HG02610 (cell line): Measurements from ENCODE around the gene APOH.

Source experiments
- ATAC-seq: cut with Tn5 transposase; IDR thresholded peaks from one replicate; pipeline ENCODE4 v1.9.1; 2021; ENCODE audit warnings: mild to moderate bottlenecking, moderate library complexity; ENCODE audit not compliant: unreplicated experiment

APOH gene

DNA sequence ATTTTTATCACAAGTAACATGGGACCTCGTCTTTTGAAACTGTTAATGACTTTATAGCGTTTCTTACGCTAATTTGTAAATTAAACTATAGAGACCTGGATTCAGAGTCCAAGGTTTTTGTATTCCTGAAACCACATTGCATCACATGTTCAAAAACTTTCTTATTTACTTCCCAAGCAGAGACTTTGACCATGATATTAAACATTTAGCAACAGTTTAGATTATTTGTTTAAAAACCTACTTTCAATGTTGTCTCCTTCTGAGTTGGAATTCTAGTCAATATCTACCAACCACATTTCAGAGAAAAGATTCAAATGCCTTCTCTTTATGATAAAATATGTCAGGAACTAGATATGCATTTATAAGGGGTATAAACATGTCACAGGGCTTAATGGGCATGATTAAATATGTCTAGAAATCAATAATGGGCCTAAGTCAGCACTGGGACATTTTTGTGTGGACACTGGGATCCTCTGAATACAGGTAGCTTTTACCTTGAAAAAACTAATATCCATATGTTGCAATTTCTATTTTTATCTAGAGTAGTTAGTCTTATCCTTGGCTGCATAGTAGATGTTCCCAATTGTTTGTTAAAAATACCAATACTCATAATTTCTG is 6.3 kb upstream of the APOH start:
- no peak for ATAC-seq

DNA sequence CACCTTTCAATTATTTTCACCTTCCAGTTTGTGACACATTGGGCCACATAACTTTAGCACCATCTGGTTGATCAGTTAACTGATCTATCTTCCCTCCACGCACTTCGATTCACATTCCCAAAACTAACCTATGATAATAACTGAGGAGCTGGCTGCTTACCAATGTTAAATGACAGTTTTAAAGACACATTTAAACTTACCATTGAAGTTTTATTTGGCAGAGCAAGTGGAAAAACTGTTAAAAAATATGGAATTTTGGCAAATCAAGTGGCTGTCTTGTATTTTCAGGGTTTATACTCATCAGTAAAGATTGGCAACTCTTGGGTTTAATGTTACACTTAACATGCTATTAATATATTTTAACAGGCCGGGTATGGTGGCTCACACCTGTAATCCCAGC is 5.4 kb upstream of the APOH start:
- no peak for ATAC-seq

GRCh38 chr17:66233023-66233753 is 4.0 kb upstream of the APOH start:
- ATAC-seq, result no peak

- ATAC-seq, result no peak
Observed at GRCh38 chr17:66230922-66231591, 1.8 kb upstream of the APOH start.

- ATAC-seq, result no peak
Observed at GRCh38 chr17:66229783-66230538, 746 bp upstream of the APOH start.

DNA sequence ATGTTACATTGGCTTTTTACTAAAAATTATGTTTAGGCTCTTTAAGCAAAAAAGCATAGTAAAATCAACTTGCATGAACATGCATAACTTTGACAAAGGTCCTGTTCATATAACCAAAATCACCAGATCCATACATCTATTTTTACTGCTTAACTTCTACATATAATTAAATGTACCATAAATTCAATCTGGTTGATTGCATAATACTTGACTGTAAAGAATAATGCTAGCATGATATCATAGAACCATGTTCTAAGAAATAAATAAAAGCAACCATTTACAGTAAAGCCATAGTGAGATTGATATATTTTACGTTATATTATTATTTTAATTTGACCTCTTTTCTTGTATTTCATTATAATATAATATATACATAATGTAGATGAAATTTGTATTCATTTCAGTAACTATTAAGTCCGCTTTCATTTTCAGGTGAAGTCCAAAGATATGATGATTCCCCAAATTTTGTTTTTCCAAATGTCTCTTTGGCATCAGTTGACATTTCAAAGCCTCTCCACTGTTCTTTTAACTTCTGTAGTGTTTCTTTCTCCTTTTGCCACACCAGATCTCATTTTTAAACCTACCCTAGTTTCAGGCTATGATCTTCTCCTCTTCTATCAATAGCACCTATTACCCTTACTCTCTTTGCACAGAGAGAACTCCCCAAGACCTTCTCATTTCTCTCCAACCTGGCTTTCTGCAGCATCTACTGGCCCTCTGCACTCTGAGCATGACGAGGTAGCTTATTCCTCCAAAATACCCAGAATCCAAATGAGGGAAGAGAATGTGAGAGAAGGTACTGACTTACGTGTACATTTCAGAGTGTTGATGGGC is 1.8 kb downstream of the APOH start:
- ATAC-seq, result no peak

- ATAC-seq, result no peak
Observed at GRCh38 chr17:66222798-66223350, 6.3 kb downstream of the APOH start.

- ATAC-seq, result no peak
Observed at GRCh38 chr17:66221755-66222530, 7.3 kb downstream of the APOH start.

DNA sequence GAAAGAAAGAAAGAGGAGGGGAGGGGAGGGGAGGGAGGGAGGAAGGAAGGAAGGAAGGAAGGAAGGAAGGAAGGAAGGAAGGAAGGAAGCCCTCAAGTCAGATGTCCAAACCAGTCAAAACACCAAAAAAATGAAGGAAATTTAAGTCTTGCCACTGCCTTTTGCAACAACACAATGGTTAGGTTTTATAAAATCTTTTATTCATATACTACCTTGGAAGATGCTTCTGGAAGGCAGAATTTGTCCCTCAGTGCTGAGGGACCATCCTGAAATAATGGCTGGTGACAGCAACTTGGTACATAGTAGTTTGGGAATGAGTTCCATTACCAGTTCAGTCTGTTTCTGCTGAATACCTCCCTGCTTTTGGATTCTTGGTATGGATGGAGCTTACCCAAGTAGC is 7.9 kb downstream of the APOH start:
- ATAC-seq, result no peak

- ATAC-seq, result no peak
Observed at GRCh38 chr17:66220079-66220835, 9.0 kb downstream of the APOH start.

DNA sequence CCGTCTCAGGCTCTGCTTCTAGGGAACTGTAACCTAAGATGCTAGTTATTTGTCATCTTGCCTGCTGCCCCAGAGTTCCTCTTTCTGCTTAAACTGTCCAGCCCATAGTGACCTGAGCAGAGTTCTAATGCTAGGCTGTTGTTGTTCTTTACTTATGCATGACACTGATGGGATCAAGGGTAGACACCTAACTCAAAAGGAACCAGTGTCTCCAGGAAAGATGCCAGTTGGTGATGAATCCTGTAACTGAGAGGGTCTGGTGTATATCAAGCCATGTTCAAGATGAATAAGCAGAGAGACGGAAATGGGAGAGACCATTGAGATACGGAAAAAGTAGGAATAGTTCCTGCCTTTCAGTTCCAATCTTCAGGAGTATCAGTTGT is 13.7 kb downstream of the APOH start:
- ATAC-seq, result no peak

- no peak for ATAC-seq
Observed at GRCh38 chr17:66214884-66215528, 14.2 kb downstream of the APOH start.

DNA sequence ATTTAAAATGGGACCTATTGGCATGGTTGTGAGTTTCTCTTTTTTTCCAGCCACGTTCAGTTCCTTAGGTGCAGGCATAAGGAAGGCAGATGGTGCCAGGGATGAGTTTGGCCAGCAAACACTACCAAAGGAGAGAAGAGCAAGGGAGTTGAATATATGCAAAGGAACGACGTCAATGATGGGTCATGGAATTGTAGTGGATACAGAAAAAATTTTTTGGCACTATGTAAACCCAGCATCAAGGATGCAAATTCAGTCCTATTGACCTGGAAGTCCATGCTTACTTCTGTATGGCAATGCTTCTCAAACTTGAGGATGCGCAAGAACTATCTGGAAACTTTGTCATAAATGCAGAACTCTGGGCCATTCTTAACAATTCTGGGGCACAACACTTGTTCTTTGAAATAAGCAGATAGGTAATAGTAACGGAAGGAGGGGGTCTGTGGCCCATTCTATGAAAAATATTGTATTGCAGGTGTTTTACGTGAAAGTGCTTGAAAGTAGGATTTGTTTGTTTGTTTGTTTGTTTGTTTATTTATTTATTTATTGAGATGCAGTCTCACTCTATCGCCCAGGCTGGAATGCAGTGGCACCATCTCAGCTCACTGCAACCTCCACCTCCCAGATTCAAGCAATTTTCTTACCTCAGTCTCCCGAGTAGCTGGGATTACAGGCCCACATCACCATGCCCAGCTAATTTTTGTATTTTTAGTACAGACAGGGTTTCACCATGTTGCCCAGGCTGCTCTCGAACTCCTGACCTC is 18.0 kb downstream of the APOH start:
- ATAC-seq, result no peak

DNA sequence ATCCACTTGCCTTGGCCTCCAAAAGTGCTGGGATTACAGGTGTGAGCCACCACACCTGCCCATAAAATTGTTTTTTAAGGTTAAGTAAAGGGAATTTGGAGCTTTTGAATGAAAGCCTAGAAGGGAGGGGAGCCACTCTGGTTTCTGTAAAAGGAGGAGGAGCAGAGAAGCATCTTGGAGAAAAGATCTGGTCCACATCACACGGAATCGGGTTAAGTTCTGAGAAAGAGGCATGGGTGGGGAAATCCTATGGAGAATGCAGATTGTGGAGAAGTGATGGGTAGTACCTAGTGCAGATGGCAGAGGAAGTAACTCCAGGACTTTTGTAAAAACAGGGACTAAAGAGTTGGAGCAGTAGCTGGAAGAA is 19.0 kb downstream of the APOH start:
- no peak for ATAC-seq

- no peak for ATAC-seq
Observed at GRCh38 chr17:66207936-66208335, 21.3 kb downstream of the APOH start.

GRCh38 chr17:66203274-66204015 is 25.8 kb downstream of the APOH start:
- no peak for ATAC-seq

DNA sequence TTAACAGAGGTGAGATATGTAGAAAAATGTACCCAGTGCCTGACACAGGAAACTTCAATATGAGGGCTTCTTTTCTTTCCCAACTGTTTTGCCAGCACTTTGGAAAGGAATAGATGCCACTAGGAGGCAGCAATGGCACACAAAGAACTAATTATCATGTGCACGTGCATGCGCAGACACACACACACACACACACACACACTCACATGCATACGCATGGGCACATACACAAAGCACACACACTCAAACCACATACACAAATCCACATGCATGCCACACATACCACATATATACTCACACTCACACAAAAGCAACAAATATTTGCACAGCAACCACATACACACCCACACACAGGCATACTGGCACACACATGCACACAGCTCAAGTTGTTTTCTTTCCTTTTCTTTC is 28.5 kb downstream of the APOH start:
- no peak for ATAC-seq
